ENCODE results near the gene PIGZ. TPM values are rescaled to one million over a fixed set of nuclear protein-coding genes. Genes with fewer than 3 reads are reported as not detected.

PIGZ gene
- total RNA-seq, 1 donor from 2014 or later: not detected

GRCh38 chr3:196994056-196994455 is 25.4 kb upstream of the PIGZ start:
- no peak overlapping the region for H3K4me3 Mint-ChIP-seq
- Histone ChIP-seq H3K4me1 (peaks cover 3% of the 10 kb centered on the region), H3K4me2 (no peak overlapping the region), H3F3A (ENCODE audit: low read depth) (no peaks in the 10 kb centered on the region), H3K27ac (no peak overlapping the region), H3K9me3 (ENCODE audit: low read depth) (no peaks in the 10 kb centered on the region), H3K36me3 (no peaks in the 10 kb centered on the region), H3K79me2 (ENCODE audit: low read depth) (no peaks in the 10 kb centered on the region), H4K20me1 (ENCODE audit: low read depth) (no peaks in the 10 kb centered on the region), H3K27me3 (no peaks in the 10 kb centered on the region), H2AFZ (replicated peaks) (peak overlapping the region; percentile 84), H3K9ac (no peak overlapping the region), H3K4me3 (no peak overlapping the region)
- no peaks in the 10 kb centered on the region for H3K9me3 Mint-ChIP-seq
- H3K27me3 Mint-ChIP-seq (ENCODE audit: insufficient read depth, low read depth): peaks cover 3% of the 10 kb centered on the region
- TF ChIP-seq CTCF (IDR thresholded peaks at IDR 0.05): no peak
- no peak for TF ChIP-seq EZH2phosphoT487 (IDR thresholded peaks at IDR 0.05)
- no peak for TF ChIP-seq EZH2 (IDR thresholded peaks at IDR 0.05)
- no peaks in the 10 kb centered on the region for H3K36me3 Mint-ChIP-seq
- H3K4me1 Mint-ChIP-seq: peaks cover 12% of the 10 kb centered on the region
- no peak overlapping the region for H3K27ac Mint-ChIP-seq
- no peak for DNase-seq (ENCODE audit: low spot score)

- no peaks in the 10 kb centered on the region for H3F3A ChIP-seq (ENCODE audit: low read depth)
- no peak overlapping the region for H3K9ac ChIP-seq
- H3K9me3 ChIP-seq (ENCODE audit: low read depth): no peaks in the 10 kb centered on the region
- H3K27me3 ChIP-seq: no peaks in the 10 kb centered on the region
- H3K4me2 ChIP-seq: no peak overlapping the region
- DNase-seq (ENCODE audit: low spot score): no peak
- H4K20me1 ChIP-seq (ENCODE audit: low read depth): no peaks in the 10 kb centered on the region
- no peak overlapping the region for H3K4me3 Mint-ChIP-seq
- H3K4me3 ChIP-seq: no peak overlapping the region
- H3K27me3 Mint-ChIP-seq (ENCODE audit: insufficient read depth, low read depth): peaks cover 6% of the 10 kb centered on the region
- TF ChIP-seq EZH2phosphoT487 (IDR thresholded peaks at IDR 0.05) (no peak), CTCF (IDR thresholded peaks at IDR 0.05) (no peak), EZH2 (IDR thresholded peaks at IDR 0.05) (no peak)
- H3K79me2 ChIP-seq (ENCODE audit: low read depth): no peaks in the 10 kb centered on the region
- H3K27ac Mint-ChIP-seq: no peak overlapping the region
- peaks cover 3% of the 10 kb centered on the region for H3K4me1 ChIP-seq
- H3K4me1 Mint-ChIP-seq: peaks cover 12% of the 10 kb centered on the region
- H3K36me3 Mint-ChIP-seq: no peaks in the 10 kb centered on the region
- H3K27ac ChIP-seq: no peak overlapping the region
- H3K9me3 Mint-ChIP-seq: no peaks in the 10 kb centered on the region
- H3K36me3 ChIP-seq: no peaks in the 10 kb centered on the region
- H2AFZ ChIP-seq (replicated peaks): no peak overlapping the region
Measured at GRCh38 chr3:196992461-196993065, 23.9 kb upstream of the PIGZ start.

- no peak overlapping the region for H2AFZ ChIP-seq (replicated peaks)
- no peak for DNase-seq (ENCODE audit: low spot score)
Measured at GRCh38 chr3:196991581-196992460, 23.2 kb upstream of the PIGZ start.

More at GRCh38 chr3:196991581-196992460, 23.2 kb upstream of the PIGZ start:
- no peak overlapping the region for H3K27ac Mint-ChIP-seq
- Histone ChIP-seq H3K36me3 (no peaks in the 10 kb centered on the region), H3K27me3 (no peaks in the 10 kb centered on the region), H3K4me1 (peaks cover 3% of the 10 kb centered on the region), H3K9me3 (ENCODE audit: low read depth) (no peaks in the 10 kb centered on the region), H3K9ac (no peak overlapping the region), H3K27ac (no peak overlapping the region), H4K20me1 (ENCODE audit: low read depth) (no peaks in the 10 kb centered on the region), H3K4me2 (no peak overlapping the region), H3F3A (ENCODE audit: low read depth) (no peaks in the 10 kb centered on the region), H3K4me3 (no peak overlapping the region), H3K79me2 (ENCODE audit: low read depth) (no peaks in the 10 kb centered on the region)
- peaks cover 8% of the 10 kb centered on the region for H3K27me3 Mint-ChIP-seq (ENCODE audit: insufficient read depth, low read depth)
- H3K4me3 Mint-ChIP-seq: no peak overlapping the region
- H3K36me3 Mint-ChIP-seq: no peaks in the 10 kb centered on the region
- peaks cover 12% of the 10 kb centered on the region for H3K4me1 Mint-ChIP-seq
- H3K9me3 Mint-ChIP-seq: no peaks in the 10 kb centered on the region
- TF ChIP-seq EZH2phosphoT487 (IDR thresholded peaks at IDR 0.05): no peak
- TF ChIP-seq EZH2 (IDR thresholded peaks at IDR 0.05): no peak
- no peak for TF ChIP-seq CTCF (IDR thresholded peaks at IDR 0.05)
